ENCODE data around the gene BCR. TPM values are rescaled to one million over a fixed set of nuclear protein-coding genes. Genes with fewer than 3 reads are reported as not detected.
"Not testable (repeated sequence)": the region's sequence is repeated elsewhere in the genome, so short reads cannot be mapped to it uniquely, and the experiment has no call there.

Gene BCR
- 10 to 100 TPM; 49.1 to 63.2 (median 54.3) TPM for polyA plus RNA-seq (ENCODE audit: insufficient read length in 3 of 3)

GRCh38 chr22:23180301-23180892, at the start of gene BCR:
BCR (plus strand) TSS chr22:23180509; CDS start chr22:23180961, 452 bp downstream.
- DNase-seq (ENCODE audit: low read depth in 3 of 3, low spot score in 2 of 3) = no peak

- no peak for DNase-seq (ENCODE audit: low read depth in 3 of 3, low spot score in 2 of 3)
These were observed 49.6 kb upstream of the BCR start for GRCh38 chr22:23130697-23131096.

GRCh38 chr22:23131931-23132330, 48.4 kb upstream of the BCR start:
- DNase-seq (ENCODE audit: low read depth in 3 of 3, low spot score in 2 of 3) = no peak

GRCh38 chr22:23132376-23133091, 47.8 kb upstream of the BCR start:
- no peak for DNase-seq (ENCODE audit: low read depth in 3 of 3, low spot score in 2 of 3)

GRCh38 chr22:23133922-23134321, 46.4 kb upstream of the BCR start:
- no peak for DNase-seq (ENCODE audit: low read depth in 3 of 3, low spot score in 2 of 3)

DNA sequence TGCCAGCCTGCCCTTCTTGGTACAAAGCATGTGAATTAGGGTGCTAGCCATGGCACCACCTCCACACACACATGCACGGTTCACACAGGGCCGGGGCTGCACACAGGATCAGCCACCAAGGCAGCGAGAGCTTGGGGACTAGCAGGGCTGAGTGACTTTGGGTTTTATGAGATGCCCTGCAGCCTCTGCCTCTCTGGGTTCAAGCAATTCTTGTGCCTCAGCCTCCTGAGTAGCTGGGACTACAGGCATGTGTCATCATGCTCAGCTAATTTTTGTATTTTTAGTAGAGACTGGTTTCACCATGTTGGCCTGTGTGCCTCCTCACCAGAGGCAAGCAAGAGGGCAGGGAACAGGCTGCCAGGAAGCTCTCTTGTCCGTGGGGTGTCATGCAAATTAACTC, 43.3 kb upstream of the BCR start:
- DNase-seq (ENCODE audit: low read depth in 3 of 3, low spot score in 2 of 3) = not testable (repeated sequence)

DNA sequence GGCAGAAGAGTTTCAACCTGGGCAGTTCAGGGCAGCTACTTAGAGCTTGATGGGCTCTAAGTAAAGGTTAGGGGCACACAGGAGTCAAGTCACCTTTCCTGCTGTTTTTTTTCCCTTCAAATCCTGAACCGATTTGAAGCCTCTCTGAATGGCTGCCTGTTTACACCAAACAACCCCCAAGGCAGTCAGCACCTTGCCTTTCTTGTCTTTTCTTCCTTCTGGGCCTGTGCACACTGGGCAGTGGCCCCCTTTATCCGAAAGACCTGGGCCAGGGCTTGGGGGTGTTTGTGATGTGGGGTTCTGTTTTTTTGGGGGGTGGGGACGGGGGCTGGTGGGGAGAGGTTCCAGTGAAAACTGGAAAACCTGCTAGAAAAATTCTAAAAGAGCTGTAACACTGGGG, 42.8 kb upstream of the BCR start:
- no peak for DNase-seq (ENCODE audit: low read depth in 3 of 3, low spot score in 2 of 3)

DNA sequence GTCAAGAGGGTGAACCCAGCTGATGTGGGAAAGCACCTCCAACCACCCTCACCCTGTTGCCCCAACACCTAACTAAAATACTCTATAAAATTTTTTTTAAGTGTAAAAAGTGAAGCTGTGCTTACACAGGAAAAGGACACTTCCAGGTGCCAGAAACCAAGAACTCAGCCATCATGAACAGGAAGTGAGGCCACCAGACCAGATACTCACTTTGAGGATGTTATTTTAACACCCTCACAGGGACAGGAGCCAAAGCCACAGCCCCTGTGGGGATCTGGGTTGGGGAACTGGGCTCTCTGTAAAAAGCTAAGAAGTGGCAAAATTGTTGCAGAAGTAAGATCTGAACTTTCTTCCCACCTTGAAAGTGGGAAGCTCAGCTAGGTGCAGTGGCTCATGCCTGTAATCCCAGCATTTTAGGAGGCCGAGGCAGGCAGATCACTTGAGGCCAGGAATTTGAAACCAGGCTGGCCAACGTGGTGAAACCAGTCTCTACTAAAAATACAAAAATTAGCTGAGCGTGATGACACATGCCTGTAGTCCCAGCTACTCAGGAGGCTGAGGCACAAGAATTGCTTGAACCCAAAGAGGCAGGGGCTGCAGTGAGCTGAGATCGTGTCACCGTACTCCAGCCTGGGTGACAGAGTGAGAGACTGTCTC, 42.3 kb upstream of the BCR start:
- DNase-seq (ENCODE audit: low read depth in 3 of 3, low spot score in 2 of 3) = no peak

GRCh38 chr22:23138584-23139435, 41.5 kb upstream of the BCR start:
- DNase-seq (ENCODE audit: low read depth in 3 of 3, low spot score in 2 of 3) = no peak

GRCh38 chr22:23140385-23140784, 39.9 kb upstream of the BCR start:
- no peak for DNase-seq (ENCODE audit: low read depth in 3 of 3, low spot score in 2 of 3)

DNA sequence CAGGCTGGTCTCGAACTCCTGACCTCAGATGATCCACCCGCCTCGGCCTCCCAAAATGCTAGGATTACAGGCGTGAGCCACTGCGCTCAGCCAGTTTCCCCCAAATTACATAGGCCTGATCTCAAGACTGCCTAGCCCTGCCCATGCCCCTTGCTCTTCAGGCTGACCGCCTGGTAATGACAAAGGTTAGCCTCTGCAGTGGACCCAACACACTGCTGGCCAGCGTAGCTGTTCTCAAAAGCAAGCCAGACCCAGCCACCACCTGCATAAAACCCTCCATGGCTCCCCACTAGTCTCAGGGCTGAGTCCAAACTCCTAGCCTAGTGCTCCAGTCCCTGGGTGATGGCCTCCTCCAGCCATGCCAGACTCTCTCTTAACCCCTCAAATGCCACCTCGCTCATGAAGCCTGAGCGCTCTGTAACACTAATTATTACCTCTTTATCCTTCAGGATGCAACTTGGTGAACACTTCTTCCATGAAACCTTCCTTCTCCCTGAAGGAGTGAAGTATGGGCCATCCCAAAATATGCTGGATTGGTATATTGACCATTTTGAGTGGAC, 37.7 kb upstream of the BCR start:
- DNase-seq (ENCODE audit: low read depth in 3 of 3, low spot score in 2 of 3) = no peak

- DNase-seq (ENCODE audit: low read depth in 3 of 3, low spot score in 2 of 3) = no peak
These were observed 37.2 kb upstream of the BCR start for GRCh38 chr22:23143119-23143518.

GRCh38 chr22:23144432-23144831, 35.9 kb upstream of the BCR start:
- no peak for DNase-seq (ENCODE audit: low read depth in 3 of 3, low spot score in 2 of 3)

DNA sequence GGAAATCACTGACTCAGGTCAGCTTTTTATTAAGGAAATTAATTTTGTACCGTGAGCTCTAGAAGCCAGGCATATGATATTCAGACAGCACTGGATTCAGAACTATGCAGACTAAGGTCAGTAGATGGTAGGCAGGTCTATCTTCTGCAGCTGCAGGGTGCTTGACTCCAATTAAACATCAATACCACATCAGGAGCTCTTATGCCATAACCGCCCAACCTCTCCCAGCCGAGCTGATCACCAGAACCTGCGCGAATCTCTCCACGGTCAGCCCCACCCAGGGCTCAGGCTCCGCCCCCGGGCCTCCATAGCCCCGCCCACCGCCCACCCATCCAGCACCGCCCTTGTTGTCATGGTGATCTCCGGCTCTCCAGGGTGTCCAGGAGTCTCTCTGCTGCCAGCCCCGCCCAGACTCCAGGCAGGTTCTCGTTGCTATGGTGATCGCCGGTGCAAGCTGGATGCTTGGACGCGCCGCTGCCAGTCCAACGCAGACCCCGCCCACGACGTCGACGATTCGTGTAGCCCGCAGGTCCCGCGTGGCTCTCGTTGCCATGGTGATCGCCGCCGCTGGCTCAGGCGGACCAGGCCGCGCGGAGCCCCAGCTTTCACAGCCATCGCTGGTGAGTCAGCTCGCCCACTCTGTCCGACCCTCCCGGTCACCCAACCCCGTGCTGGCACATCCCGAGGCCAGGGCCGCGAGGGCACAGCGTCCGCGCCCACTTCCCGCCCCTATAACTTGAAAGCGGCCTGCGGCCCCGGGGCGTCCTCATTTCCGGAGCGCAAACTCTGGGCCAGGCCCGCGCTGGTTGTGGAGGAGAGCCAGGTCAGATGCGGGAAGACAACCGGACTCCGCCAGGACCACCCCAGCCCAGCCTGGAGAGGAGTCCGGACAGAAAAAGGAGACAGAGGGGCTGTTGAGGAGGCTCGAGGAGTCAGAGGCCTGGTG, 35.1 kb upstream of the BCR start, which contains the start of gene RAB36:
RAB36 (plus strand) TSS at position 546 of the 946 bp plus-strand sequence. CDS start 1,140 bp downstream, outside the sequence.
- peak; percentile 90 to 94 (median 92) for DNase-seq (ENCODE audit: low read depth in 3 of 3, low spot score in 2 of 3)

GRCh38 chr22:23145878-23146470, 34.3 kb upstream of the BCR start:
- no peak for DNase-seq (ENCODE audit: low read depth in 3 of 3, low spot score in 2 of 3)

DNA sequence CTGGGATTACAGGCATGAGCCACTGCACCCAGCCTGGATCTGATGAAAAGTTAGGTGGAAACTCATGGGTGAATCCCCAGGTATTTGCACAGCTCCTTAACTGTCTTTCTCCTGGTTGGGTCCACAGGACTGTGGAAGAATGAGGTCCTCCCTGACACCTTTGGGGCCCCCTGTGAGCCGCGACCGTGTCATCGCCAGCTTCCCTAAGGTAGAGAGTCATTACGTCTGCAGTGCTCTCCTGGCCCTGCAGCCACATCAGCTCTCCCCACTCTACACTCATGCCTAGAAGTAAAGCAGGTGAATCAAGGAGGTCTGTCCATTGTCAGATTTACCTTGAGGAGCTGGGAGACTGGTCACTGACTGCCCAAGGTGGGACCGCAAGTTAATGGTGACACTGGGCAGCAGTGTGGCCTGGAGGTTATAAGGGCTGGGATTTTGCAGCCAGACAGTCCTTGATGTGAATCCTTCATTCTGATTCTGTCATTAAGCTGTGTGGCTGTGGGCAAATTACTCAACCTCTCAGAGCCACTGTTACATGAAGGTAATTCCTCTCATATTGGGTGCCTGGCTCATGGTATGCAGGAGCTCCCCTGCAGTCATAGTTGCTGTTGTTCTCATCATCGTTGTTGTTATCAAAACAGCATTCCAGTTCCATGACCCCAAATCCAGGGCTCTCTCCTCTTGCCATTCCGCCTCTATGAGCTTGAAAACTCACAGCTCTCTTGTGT, 33.7 kb upstream of the BCR start:
- no peak for DNase-seq (ENCODE audit: low read depth in 3 of 3, low spot score in 2 of 3)

GRCh38 chr22:23147617-23148387, 32.5 kb upstream of the BCR start:
- no peak for DNase-seq (ENCODE audit: low read depth in 3 of 3, low spot score in 2 of 3)

Measured in right renal cortex interstitium (tissue), 3 donors.